ENCODE results near the gene SCYL1. TPM values are rescaled to one million over a fixed set of nuclear protein-coding genes. Genes with fewer than 3 reads are reported as not detected.

The SCYL1 gene
- total RNA-seq, 1 experiment from 2014 or later, result 106 TPM

DNA sequence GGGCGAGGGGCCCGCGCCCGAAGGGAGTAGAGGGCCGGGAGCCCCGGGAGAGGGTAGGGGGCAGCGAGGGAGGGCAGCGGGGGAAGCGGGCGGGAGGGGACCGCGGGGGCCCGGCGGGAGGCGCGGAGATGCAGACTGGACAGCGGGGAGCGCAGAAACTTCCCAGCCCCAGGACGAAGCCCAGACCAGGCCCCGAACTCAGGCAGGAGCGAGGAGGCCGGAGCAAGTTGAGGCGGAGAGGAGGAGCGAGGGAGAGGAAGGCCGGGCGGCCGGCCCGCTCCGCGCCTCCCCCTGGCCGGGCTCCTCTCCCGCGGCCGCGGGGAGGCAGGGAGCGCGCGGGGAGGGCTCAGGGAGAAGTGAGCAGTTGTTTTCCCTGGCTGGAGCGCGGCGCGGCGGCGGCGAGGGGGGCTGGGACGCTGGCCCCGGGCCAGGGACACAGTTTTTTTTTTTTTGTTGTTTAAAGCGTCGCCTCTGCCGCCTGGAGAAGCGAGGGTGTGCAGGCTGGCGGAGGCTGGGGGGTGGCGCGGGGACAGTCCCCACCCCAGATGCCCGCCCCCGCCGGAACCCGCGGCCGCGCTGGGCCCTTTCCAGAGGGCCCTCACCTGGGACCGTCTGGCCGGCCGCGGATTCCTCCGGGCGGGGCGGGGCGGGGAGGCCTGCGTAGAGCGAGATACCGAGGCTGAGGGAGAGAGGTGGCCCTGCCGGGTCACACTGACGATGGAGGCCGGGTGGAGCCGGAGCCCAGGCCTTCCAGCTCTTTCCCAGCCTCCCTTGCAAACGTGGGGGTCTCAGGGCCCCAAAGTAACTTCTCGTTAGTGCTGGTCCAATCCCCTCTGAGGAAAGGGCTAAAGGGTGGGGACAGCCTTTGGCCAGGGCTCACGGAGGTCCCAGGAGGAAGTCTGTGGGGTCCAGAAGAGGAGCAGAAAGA, 33.4 kb downstream of the SCYL1 start, which contains the start of gene LTBP3:
Gene LTBP3 (minus strand): TSS at position 358 of the 928 bp plus-strand sequence. CDS start 400 bp downstream, outside the sequence.
- H3K36me3 ChIP-seq (ENCODE audit: low read depth), result no peaks in the 10 kb centered on the region
- H4K20me1 ChIP-seq (ENCODE audit: insufficient read depth), result no peaks in the 10 kb centered on the region
- peak within 1 kb of the TSS; percentile 77 for H3K4me3 ChIP-seq
- ChIA-PET CTCF (interaction anchor here (0.6 to 2.2 kb wide), 2 partner anchors 12 to 17 kb away, joined by 4 to 8 read pairs; partner anchors contain the start of gene ZNRD2), POLR2A (ENCODE audit: unreplicated experiment) (interaction anchor here (0.6 to 1.8 kb wide), 6 partner anchors 12 to 433 kb away, joined by 3 to 13 read pairs (median 3); partner anchors contain the start of gene ZNRD2)
- no peaks in the 10 kb centered on the region for H3K9me2 ChIP-seq (ENCODE audit: insufficient read depth)
- no peak for TF ChIP-seq EZH2 (IDR thresholded peaks at IDR 0.05; ENCODE audit: low read depth)
- TF ChIP-seq, protein P1, sequence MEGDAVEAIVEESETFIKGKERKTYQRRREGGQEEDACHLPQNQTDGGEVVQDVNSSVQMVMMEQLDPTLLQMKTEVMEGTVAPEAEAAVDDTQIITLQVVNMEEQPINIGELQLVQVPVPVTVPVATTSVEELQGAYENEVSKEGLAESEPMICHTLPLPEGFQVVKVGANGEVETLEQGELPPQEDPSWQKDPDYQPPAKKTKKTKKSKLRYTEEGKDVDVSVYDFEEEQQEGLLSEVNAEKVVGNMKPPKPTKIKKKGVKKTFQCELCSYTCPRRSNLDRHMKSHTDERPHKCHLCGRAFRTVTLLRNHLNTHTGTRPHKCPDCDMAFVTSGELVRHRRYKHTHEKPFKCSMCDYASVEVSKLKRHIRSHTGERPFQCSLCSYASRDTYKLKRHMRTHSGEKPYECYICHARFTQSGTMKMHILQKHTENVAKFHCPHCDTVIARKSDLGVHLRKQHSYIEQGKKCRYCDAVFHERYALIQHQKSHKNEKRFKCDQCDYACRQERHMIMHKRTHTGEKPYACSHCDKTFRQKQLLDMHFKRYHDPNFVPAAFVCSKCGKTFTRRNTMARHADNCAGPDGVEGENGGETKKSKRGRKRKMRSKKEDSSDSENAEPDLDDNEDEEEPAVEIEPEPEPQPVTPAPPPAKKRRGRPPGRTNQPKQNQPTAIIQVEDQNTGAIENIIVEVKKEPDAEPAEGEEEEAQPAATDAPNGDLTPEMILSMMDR (conservative IDR thresholded peaks at IDR 0.05), result no peak
- H3K27ac ChIP-seq, result peak within 1 kb of the TSS; percentile 69
- H3K9me3 ChIP-seq (ENCODE audit: insufficient read depth, low read depth), result no peaks in the 10 kb centered on the region
- BruUV-seq (replicated peaks), result no TSS peak
- no peaks in the 10 kb centered on the region for H3K27me3 ChIP-seq (ENCODE audit: insufficient read depth, low read depth)
- DNase-seq, result peak; percentile 71 to 92
- H3K4me1 ChIP-seq (replicated peaks; ENCODE audit: insufficient read depth), result peaks cover 71% of the 10 kb centered on the region
- intact Hi-C loops (cut with micrococcal nuclease; ENCODE audit: unreplicated experiment), result loop anchor here (5.0 kb wide), 3 partner anchors 136 to 454 kb away; partner anchors contain the start of genes C11orf68, CST6, DRAP1 and NEAT1
- H3K79me2 ChIP-seq (ENCODE audit: low read depth), result peaks cover 41% of the 10 kb centered on the region
- peak within 1 kb of the TSS; percentile 75 for H2AFZ ChIP-seq
- peak within 1 kb of the TSS; percentile 86 for H3K4me2 ChIP-seq
- peaks cover 75% of the 10 kb centered on the region for H3F3A ChIP-seq (ENCODE audit: insufficient read depth, low read depth)

DNA sequence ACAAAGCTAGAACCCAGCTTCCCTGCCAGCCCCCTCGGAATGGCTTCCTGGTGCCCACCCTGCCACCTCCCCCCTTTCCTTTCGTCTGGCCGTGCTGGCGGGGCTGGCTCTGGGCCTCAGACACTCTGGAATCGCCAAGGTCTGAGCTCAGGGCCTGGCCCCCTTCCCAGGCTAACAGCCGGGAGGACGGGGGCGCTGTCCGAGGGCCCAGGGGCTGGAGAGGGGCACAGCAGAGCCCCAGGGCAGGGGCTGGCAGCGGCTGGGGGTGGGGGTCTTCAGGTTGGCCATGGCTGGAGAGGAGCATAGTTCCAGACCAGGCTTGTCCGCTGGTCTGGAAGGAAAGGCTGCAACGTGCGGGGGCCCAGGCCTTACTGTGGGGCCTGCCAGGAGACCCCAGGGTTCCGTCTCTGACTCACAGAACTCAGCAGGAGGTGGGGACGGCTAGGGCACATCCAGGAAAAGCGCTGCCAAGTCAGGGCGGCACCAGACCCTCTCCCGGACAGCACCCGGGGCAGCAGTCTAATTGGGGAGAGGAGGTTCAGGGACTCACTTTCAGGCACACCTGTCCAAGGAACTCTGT, 34.1 kb downstream of the SCYL1 start:
- Histone ChIP-seq H3K9me3 (ENCODE audit: insufficient read depth, low read depth) (no peaks in the 10 kb centered on the region), H3F3A (ENCODE audit: insufficient read depth, low read depth) (peaks cover 67% of the 10 kb centered on the region), H3K9me2 (ENCODE audit: insufficient read depth) (no peaks in the 10 kb centered on the region), H3K27ac (peak overlapping the region; percentile 69), H3K4me3 (peak overlapping the region; percentile 77), H3K36me3 (ENCODE audit: low read depth) (no peaks in the 10 kb centered on the region), H3K4me2 (peak overlapping the region; percentile 86), H3K27me3 (ENCODE audit: insufficient read depth, low read depth) (no peaks in the 10 kb centered on the region), H4K20me1 (ENCODE audit: insufficient read depth) (no peaks in the 10 kb centered on the region), H3K79me2 (ENCODE audit: low read depth) (peaks cover 38% of the 10 kb centered on the region), H3K4me1 (replicated peaks; ENCODE audit: insufficient read depth) (peaks cover 63% of the 10 kb centered on the region), H2AFZ (peak overlapping the region; percentile 75)
- DNase-seq, result no peak
- CTCF ChIA-PET, result interaction anchor here (0.6 to 2.2 kb wide), 3 partner anchors 12 to 443 kb away, joined by 4 to 11 read pairs (median 8); partner anchors contain the start of genes BANF1, EIF1AD and ZNRD2
- BruUV-seq (replicated peaks), result TSS peak; percentile 70
- POLR2A ChIA-PET (ENCODE audit: unreplicated experiment), result interaction anchor here (0.6 to 1.8 kb wide), 6 partner anchors 11 to 432 kb away, joined by 3 to 13 read pairs (median 4); partner anchors contain the start of gene ZNRD2
- TF ChIP-seq, protein P1 (conservative IDR thresholded peaks at IDR 0.05), result no peak
- no peak for TF ChIP-seq EZH2 (IDR thresholded peaks at IDR 0.05; ENCODE audit: low read depth)
- intact Hi-C loops (cut with micrococcal nuclease; ENCODE audit: unreplicated experiment), result loop anchor here (5.0 kb wide), 3 partner anchors 137 to 453 kb away; partner anchors contain the start of genes C11orf68, CST6, DRAP1 and NEAT1

DNA sequence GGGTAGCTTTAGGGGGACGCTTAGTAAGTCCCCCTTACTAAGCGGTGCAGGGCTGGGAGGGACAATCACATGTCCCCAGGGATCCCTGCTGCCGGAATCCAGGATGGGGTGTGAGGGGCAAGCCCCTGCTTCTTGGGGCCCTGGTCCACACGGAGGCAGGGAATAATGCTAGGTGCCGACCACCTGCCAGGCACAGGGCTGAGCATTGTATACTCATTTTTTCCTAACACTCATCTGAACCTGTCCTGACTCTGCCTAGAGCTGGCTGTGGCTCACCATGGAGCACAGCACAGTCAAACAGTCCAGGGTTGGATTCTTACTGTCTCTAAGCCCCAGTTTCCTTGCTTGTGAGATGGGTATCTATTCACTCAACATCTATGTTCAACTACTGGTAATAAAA, 34.7 kb downstream of the SCYL1 start:
- Histone ChIP-seq H3K4me1 (replicated peaks; ENCODE audit: insufficient read depth) (peaks cover 58% of the 10 kb centered on the region), H3K4me2 (peak overlapping the region; percentile 86), H4K20me1 (ENCODE audit: insufficient read depth) (no peaks in the 10 kb centered on the region), H3K9me2 (ENCODE audit: insufficient read depth) (no peaks in the 10 kb centered on the region), H3K4me3 (peak overlapping the region; percentile 77; the same call in 1 of the 2 replicates), H3K9me3 (ENCODE audit: insufficient read depth, low read depth) (no peaks in the 10 kb centered on the region), H2AFZ (no peak overlapping the region), H3K27ac (peak overlapping the region; percentile 69), H3F3A (ENCODE audit: insufficient read depth, low read depth) (peaks cover 62% of the 10 kb centered on the region), H3K27me3 (ENCODE audit: insufficient read depth, low read depth) (no peaks in the 10 kb centered on the region), H3K79me2 (ENCODE audit: low read depth) (peaks cover 33% of the 10 kb centered on the region), H3K36me3 (ENCODE audit: low read depth) (no peaks in the 10 kb centered on the region)
- intact Hi-C loops (cut with micrococcal nuclease; ENCODE audit: unreplicated experiment), result loop anchor here (5.0 kb wide), 3 partner anchors 137 to 453 kb away; partner anchors contain the start of genes C11orf68, CST6, DRAP1 and NEAT1
- CTCF ChIA-PET, result interaction anchor here (0.6 to 2.2 kb wide), 2 partner anchors 11 to 443 kb away, joined by 8 to 11 read pairs; partner anchors contain the start of genes BANF1, EIF1AD and ZNRD2
- no TSS peak for BruUV-seq (replicated peaks)
- no peak for DNase-seq
- POLR2A ChIA-PET (ENCODE audit: unreplicated experiment), result interaction anchor here (0.6 to 1.8 kb wide), 12 partner anchors 11 to 815 kb away, joined by 3 to 43 read pairs (median 4); partner anchors contain the start of genes MALAT1, RASGRP2 and ZNRD2
- TF ChIP-seq EZH2 (IDR thresholded peaks at IDR 0.05; ENCODE audit: low read depth), result no peak
- TF ChIP-seq, protein P1 (conservative IDR thresholded peaks at IDR 0.05), result no peak
